ENCODE measurements around the gene NALCN.
A peak's percentile ranks its signal among the peaks of the same experiment; 100 is the strongest.

Gene NALCN

DNA sequence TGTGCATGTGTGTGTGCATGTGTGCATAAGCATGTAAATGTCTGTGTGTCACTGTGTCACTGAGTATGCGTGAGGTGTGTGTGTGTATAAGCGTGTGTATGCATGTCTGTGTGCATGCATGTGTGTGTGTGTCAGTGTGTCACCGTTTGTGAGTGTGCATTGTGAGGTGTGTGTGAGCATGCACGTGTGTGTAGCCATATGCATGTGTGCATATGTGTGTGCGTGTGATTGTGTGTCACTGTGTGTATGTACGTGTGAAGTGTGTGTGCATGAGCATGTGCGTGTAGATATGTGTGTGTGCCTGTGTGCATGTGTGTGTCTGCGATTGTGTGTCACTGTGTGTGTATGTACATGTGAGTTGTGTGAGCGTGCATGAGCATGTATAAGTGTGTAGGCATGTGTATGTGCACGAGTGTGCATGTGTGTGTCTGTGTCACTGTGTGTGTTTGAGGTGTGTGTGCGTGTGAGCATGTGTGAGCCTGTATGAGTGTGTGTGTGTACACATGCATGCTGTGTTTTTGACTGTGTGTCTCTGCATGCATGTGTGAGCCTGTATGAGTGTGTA is 144.5 kb downstream of the NALCN start:
- DNase-seq: no peak

DNA sequence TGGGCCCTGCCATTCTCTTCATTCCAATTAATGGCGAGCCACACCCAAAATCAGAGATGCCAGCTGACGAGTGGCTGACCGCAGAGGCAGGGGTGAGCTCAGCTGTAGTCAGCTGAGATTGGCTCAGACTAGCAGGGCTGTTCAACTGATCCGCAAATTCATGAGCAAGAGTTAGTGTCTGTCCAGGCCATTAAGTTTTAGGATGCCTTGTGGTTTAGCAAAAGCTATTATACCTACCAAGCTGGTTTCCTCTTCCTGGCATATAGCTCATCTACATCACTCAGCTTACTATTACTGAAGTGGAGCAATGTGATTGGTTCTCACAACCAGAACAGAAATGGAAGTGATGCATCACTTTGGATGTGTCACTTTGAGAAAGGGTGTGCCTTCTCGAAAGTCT is 148.7 kb downstream of the NALCN start:
- DNase-seq: no peak

DNA sequence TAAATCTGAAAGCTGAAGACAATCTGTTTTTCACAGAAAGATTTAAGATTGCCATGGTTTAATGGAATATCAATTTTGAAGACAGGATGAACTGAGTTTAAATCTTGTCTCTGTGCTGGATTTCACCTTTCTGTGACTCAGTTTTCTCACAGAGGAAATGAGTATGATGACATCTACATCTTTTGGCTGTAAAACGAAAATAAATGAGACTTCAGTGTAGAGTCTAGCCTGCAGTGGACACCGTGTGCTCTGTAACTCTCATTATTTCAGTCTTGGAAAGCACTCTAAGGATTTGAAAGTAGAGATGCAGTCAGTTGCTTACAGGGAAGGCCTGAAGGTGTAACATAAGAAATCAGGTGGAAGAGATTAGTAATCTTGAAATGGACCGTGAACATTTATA is 150.4 kb downstream of the NALCN start:
- DNase-seq: no peak

DNA sequence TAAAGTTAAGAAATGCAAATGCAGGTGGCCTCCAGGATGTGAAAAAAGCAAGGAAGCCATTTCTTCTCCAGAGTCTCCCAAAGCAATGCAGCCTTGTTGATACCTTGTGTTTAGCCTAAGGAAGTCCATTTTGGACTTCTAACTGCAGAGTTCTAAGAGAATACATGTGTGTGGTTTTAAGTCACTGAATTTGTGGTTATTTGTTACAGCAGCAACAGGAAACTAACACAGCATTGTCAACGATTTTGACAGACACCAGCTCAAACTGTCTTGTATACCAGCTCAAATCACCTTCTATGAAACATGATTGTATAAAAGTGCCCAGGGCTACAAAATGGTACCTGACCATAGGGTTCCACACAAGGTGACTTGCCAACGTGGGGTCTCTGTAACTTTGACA is 151.4 kb downstream of the NALCN start:
- DNase-seq: no peak

DNA sequence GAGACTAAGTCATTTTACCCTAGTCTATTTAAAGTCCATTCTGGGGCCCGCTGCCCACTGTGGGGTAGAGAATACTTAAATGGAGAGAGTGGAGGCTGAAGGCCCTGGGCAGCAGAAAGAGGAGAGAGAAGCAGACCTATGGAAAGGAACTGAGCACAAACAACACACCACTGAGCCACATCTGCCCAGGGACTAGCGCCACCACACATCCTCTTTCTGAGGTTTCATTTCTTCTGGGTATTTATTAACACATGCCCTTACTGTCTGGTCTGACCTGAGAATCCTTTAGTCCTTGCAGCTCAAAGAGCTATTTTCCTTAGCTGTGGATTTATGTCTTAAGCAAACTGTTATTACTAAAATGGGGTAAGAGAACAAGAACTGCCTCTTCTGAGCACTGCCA is 154.0 kb downstream of the NALCN start:
- no peak for DNase-seq

DNA sequence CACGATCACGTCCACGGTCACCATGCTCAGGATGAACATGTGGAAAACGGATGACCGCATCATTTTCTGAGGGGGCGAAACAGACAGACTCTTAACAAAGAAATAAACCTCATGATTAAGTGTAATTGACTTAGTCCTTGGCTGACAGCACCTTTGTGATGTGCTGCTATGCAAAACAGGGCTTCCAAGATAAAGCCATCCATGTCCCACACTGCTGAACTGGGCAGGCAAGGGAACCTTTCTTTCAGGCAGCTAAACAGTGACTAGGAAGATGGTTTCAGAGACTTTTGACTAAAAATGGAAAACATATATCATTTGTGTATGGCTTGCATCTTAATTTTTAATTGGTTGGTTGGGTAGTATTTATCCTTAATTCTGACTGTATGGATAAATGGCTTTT is 157.8 kb downstream of the NALCN start:
- no peak for DNase-seq

DNA sequence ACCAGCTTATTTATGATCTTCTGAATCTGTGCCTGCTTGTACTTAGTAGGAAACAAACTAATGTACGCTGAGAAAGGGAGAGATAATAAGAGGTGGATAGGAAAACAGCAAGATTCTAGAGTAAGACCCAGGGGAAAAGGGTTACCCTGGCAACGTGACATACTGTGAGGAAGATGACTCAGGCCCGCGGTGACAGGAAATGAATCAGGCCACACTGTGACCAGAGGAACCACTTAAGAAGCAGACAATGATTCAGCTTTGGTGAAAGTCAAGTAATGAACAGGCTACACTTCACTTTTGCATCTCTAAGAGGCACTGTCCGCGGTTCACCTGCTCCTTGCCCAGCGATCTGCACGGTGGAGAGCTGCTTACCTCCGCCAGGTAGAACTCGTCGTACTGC is 158.2 kb downstream of the NALCN start:
- peak; percentile 4 for DNase-seq

DNA sequence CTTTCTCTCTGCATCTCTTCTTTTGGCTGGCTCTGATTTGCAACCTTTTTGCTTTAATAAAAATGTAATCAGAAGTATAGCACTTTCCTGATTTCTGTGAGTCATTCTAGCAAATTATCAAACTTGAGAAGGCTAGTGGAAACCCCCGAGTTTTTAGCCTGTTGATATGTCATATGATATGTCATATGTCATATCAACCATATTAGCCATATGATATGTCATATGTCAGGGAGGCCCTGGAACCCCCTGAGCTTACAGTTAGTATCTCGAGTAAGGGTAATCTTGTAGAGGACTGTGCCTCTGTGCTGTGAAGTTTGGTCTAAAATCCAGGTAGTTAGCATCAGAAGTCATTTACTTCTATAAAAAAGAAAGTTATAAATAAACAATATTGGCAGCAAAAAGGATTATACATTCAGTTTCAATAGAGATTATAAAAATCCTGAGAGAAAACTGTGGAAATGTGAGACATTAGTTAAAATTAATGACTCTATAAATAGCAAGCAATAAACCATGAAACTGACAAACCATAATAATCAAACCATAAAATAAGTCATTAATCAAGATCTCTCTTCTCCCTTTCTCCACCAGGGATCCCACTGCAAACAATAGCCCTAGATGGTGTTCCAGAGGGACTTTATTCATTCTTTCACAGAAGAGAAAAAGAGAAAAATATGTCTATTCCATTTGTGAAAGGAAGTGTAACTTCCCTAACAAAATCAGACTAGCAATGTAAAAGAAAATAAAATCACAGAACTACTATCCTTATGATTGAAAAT is 167.4 kb downstream of the NALCN start:
- DNase-seq: no peak

DNA sequence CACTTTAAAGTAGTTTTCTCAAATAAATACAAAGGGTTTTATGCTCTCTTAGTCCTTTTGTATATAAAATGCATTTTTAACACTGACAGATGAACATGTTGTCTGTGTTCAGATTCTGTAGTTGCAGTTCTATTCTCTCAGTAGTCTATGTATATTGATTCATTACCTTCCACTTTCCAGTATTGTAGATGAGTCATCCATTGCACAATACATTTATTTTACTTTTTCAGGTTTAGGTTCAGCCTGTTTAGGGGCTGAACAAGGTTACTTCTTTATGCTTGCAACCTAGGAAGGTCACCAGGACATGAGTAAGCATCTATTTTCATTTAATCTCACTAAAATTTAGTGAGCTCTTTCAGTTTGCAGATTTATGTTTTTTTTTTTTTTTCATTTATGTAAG is 173.6 kb downstream of the NALCN start:
- DNase-seq: no peak

DNA sequence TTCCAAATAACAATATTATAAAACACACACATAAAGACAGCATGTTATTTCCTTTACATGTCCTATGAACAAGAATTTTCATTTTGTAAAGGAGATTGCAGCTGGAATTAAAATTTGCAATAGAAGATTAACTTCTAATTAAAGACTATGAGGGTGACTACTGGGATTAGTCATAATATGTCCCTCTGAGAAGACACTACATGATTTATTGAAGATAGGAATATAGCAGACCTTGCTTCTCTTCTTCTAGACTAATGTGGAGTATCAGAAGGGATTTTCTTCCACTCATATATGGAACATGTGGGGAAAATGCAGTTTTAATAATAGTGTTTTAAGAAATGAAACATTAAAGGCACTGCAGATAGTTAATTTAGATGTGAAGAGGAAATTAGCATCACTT is 177.8 kb downstream of the NALCN start:
- no peak for DNase-seq

DNA sequence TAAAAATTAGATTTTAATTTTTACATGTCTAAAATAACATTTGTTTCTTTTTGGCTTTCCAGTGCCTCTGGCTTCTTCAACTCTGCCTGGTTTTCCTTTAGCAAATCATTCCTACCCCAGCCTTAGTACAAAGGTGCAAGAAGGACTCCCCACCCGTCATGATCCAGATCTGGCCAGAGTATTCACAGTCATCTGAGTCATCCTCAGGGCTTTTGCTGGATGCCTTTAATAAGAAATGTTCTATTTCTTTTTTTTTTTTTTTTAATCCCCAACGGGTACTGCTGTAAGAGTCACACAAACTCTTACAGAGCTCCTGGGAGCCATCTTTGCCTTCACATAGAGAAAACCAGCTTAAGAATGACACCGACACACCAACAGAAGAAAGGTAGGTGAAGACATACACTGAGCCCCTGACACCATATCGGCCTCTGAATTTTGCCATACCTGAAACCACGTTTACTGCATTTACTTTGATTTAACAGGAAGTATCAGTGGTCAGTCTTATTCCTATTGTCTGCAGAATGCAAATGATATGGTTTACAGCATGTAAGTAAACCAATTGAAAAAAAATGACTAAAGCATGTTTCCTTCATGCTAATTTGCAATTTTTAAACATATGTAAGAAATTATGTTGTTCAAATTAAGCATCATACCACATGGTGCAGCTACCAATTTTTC is 184.4 kb downstream of the NALCN start:
- DNase-seq: no peak

DNA sequence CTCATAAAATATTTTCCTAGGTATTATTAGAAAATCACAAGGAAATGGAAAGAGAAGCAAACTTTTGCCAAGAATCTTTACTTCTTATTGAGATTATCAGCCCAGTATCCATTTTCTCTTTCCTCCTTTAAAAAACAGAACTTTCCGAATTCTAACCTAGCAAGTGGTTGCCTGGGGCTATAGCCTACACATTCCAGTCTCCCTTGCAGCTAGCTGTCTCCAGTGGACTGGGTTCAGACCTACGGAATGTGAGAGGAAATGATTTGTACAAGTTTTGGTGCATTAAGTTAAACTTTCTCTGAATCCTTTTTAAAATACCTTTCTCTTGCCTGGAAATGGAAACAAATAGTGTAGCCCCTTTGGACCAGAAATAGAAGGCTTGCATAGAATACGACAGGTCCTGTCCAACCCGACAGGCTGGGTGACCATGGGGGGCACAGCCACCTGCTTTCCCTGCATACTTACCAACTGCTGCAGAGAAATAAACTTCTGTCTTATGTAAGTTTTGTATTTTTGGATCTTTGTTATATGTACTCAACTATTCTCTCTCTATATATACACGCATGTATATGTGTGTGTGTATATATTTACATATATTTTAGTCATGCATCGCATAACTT is 185.9 kb downstream of the NALCN start:
- no peak for DNase-seq

DNA sequence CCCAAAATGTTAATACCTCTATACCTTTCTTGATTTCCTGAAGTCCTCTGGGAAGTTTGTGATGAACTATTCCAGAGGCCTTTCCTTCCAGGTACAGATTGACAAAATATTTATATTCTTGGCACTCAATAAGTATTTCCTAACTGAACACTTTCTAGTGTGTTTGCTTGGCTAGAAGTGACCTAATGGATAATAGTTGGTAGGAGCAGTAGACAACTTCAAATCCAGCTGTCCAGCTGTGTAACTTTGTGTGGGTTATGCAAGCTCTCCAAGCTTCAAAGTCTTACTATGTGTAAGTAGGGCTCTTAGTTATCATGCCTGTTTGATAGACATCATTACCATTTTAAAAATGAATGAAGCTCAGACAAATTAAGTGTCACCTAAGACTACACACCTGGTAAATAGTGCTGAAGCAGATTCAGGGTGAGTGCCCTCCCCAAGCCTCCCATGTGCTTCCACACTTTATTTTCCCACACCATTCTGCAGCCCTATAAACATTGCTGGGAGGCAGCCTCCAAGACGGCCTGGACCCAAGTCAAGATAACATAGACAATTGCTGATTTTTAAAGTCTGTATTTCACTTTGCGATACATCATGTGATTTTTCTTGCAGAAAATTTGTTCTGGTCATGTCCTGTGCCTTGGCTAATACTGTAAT is 196.6 kb downstream of the NALCN start:
- DNase-seq: no peak

DNA sequence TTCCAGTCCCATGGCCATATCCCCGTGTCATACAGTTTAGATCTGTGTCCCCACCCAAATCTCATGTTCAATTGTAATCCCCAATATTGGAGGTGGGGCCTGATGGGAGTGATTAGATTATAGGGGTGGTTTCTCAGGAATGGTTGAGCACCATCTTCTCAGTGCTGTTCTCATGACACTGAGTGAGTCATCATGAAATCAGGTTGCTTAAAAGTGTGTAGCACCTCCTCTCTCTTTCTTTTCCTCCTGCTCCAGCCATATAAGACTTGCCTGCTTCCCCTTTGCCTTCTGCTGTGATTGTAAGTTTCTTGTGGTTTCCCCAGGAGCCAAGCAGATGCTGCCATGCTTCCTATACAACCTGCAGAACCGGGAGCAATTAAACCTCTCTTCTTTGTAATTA is 197.8 kb downstream of the NALCN start:
- no peak for DNase-seq

DNA sequence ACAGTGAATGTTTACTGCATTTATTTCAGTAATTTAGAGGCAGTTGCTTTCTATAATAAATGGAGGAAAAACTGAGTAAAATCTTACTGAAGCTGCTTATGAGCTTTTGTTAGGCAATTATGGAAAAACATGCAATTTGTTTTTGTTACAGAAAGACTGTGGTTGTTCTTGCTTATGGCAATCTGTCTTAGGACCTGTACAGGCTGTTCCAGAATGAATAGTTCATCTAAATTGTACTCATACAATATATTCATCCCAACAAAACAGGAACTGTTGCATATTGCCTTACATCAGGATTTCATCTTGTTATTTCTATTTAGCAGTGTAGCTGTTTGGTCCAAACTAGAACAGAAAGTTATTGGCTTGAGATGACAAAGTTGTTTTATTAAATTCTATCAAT is 199.2 kb downstream of the NALCN start:
- DNase-seq: no peak

DNA sequence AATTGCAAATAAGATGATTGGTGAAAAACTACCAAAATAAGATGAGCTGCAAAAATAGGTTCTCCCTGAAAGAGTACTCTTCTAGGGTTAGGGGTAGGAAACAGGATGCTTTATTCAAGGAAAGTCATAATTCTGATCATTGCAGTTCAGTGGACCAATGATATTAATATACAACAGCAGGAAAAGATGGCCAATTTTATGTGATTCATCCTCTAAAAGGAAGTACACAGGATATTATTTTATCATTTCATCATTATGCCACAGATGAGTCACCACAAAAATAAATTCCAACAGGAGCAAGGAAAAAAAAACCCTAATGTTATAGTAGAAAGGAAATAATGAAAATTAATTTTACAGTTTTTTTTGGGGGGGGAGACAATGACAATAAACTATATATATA is 205.0 kb downstream of the NALCN start:
- DNase-seq: no peak

DNA sequence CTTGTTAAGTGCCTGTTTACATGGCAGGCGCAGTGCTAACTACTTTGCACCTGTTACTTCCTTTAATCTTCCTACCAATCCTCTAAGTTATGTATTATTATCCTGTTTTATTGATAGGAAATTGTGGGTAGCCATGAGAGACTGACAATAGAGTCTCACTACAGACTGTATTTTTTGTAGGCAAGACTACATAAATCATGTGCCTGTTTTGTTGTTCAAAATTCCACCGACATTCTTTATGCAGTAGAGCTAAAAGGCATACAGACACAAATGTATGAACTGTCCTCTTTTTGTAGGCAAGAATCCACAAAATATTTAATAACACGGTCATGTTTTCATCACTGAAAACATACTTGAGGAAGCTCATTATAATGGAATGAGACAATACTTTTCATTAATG is 205.5 kb downstream of the NALCN start:
- no peak for DNase-seq

DNA sequence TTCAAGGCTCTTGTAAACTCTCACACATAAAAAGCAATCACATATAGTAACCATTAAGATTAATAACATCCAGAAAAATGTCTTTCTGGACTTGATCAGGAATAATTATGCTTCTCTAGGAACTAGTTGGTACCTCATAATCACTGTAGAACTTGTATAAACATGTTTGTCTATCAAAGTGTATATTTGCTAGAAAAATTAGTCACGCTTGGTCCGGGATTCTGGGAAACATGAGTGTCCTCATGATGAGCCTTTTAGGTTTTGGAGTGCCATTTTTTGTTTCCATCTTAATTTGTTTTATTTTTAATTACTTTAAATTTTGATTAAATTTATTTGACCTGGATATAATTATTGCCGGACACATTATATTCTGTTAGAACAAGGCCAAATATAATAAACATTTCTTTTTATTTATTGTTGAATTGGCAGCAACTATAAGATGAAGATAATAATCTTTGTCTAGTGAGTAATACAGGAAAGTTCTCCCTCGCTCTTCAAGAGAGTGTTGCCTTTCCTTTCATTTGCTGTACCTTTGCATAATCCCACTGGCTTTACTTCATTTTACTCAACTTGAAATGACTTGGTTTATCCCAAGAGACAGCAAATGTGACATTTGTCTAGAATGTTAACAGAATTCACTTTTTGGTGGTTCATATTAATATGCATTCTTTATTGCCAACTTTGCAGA is 207.0 kb downstream of the NALCN start:
- DNase-seq: no peak

DNA sequence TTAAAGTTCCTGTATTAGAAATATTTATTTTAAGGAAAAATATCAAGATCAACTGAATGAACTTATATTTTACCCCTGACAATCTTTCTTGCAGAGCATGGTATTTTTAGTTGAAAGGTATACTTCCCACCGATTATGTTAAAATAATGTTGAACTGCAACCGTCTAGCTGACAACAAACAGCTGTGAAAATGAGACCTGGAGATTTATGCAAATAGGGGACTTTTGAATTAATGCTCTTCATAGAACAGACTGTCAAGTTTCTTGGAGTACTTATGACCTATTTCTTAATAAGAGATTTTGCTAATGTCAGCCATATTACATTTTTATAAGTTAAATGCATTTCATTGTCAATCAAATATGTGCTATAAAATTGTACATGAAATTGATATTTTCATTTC is 210.9 kb downstream of the NALCN start:
- DNase-seq: no peak

DNA sequence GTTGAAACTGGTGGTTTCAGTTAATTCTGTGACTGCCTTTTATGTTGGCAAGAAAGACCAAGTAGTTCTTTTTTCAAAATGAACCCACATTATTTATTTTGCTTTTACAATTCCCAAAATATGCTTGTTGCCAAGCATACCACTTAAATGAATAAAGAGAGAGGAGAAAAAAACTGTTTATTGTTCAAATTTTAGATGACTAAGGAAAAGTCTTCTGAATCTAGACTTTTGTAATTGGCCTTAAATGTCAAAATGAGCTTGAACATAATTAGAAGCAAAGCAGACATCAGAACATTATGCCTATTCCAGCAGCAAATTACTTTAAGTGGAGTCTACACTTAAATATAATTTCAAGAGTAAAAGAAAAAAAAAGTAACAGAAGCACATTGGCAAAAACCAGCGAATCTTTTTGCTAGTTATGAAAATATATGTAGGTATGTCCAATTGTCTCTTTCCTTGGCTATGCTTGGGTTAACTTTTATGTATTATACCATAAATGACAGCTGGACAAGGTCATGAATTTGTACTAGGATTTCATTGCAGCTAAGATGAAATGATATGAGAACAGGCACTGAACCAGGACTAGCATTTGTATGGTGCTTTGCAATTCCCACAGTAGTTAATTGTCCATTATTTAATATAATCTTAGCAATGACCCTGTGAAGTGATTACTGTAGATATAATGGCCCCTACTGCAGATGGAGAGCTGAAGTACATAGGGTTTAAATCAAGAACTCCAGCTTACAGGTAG is 211.9 kb downstream of the NALCN start:
- DNase-seq: no peak

DNA sequence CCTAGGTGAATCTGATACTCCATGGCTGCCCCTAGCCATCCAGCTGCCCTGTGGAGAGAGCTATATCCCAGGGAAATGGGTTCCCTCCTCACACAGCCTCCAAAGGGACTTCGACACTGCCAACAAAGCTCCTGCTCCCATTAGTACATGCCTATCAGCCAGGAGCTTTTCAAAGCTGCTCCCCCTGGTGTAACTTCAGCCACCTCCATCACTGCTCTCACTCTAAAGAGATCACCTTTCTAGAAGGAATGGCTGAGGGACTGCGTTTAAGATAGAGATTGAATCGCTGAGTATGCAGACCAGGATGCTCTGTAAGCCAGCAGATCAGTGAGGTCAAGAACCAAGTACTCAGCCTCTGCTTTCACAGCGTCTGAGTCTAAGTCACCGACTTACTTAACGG is 213.7 kb downstream of the NALCN start:
- no peak for DNase-seq

DNA sequence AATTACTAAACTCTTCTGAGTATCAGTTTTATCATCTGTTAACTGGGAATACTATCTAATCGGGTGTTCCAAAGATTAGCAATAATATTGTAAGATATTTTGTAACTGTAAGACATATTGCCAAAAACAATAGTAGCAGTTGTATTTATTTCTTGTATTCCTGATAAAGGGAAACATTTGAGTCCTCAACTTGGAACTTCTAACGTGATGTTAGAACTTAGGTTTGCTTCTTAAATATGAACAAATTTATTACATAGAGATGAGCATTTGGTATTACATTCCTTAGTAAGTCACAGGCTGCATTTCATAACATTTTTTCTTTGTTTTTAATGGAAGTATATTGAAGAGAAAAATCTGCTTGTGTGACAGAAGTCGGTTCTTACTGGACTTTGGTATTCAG is 225.3 kb downstream of the NALCN start:
- DNase-seq: no peak
